HL-60 (cell line): ENCODE results near the gene VPS13D.

Source experiments
- CTCF ChIP-seq: IDR thresholded peaks from one replicate; pipeline ENCODE4 v1.5.1; 2011; ENCODE audit warnings: low read length, control low read depth, inconsistent platforms; ENCODE audit not compliant: insufficient read depth
- GABPA ChIP-seq: IDR thresholded peaks from 2 replicates; pipeline ENCODE4 v1.6.1; 2012; ENCODE audit warnings: low read depth
- POLR2AphosphoS5 ChIP-seq: IDR thresholded peaks from 2 replicates; pipeline ENCODE4 v1.6.1; 2012; ENCODE audit warnings: low read depth
- REST ChIP-seq: IDR thresholded peaks from 2 replicates; pipeline ENCODE4 v1.6.1; 2012; ENCODE audit warnings: low read depth; ENCODE audit not compliant: insufficient replicate concordance
- SPI1 ChIP-seq: IDR thresholded peaks from 2 replicates; pipeline ENCODE4 v1.6.1; 2012; ENCODE audit warnings: low read depth, mild to moderate bottlenecking, borderline replicate concordance

GRCh38 chr1:12182410-12182984 is 47.3 kb upstream of the VPS13D start:
- TF ChIP-seq CTCF = no peak
- TF ChIP-seq REST = no peak
- no peak for TF ChIP-seq POLR2AphosphoS5
- TF ChIP-seq SPI1 = no peak
- TF ChIP-seq GABPA = no peak
